OCI-LY1 (cell line): ENCODE data around the gene LAT.

Experiments used
- H2AFZ ChIP-seq: fragments of 200-600 bp; sonication (generic), shearing (Covaris generic); 2 replicates; pipeline ENCODE4 v1.6.0; 2014; ENCODE audit warnings: antibody characterized with exemption, mild to moderate bottlenecking, low read length
- H3F3A ChIP-seq: fragments of 200-600 bp; sonication (generic), shearing (Covaris generic); 2 replicates; pipeline ENCODE4 v1.6.0; 2014; ENCODE audit warnings: mild to moderate bottlenecking, antibody characterized with exemption, low read length, moderate library complexity; ENCODE audit not compliant: insufficient read depth
- H3K27ac ChIP-seq: fragments of 200-600 bp; sonication (generic); 2 replicates; pipeline ENCODE4 v1.5.1; 2014; ENCODE audit warnings: low read length, mixed run types, mild to moderate bottlenecking, low read depth; ENCODE audit not compliant: poor library complexity, severe bottlenecking
- H3K27me3 ChIP-seq: fragments of 200-600 bp; sonication (generic); 2 replicates; pipeline ENCODE4 v1.6.0; 2014; ENCODE audit warnings: antibody characterized with exemption, mild to moderate bottlenecking, low read length, moderate library complexity; ENCODE audit not compliant: insufficient read depth
- H3K36me3 ChIP-seq: fragments of 200-600 bp; sonication (generic); 2 replicates; pipeline ENCODE4 v1.6.1; 2014; ENCODE audit warnings: mild to moderate bottlenecking, antibody characterized with exemption, low read length, moderate library complexity, mixed read lengths; ENCODE audit not compliant: insufficient read depth
- H3K4me1 ChIP-seq: fragments of 200-600 bp; sonication (generic); 2 replicates; pipeline ENCODE4 v1.5.1; 2014; ENCODE audit warnings: mild to moderate bottlenecking, low read length, moderate library complexity; ENCODE audit not compliant: insufficient read depth, severe bottlenecking
- H3K4me2 ChIP-seq: fragments of 200-600 bp; sonication (generic), shearing (Covaris generic); 2 replicates; pipeline ENCODE4 v1.6.1; 2014; ENCODE audit warnings: low read length
- H3K4me3 ChIP-seq: fragments of 200-600 bp; sonication (generic); 2 replicates; pipeline ENCODE4 v1.5.1; 2014; ENCODE audit warnings: low read length, low read depth, mild to moderate bottlenecking, mixed read lengths; ENCODE audit not compliant: poor library complexity, severe bottlenecking
- H3K79me2 ChIP-seq: fragments of 200-600 bp; shearing (Covaris generic); 2 replicates; pipeline ENCODE4 v1.6.1; 2016; ENCODE audit warnings: mixed run types, low read length, mixed read lengths; ENCODE audit not compliant: insufficient read depth
- H3K9ac ChIP-seq: fragments of 200-600 bp; sonication (generic), shearing (Covaris generic); 2 replicates; pipeline ENCODE4 v1.6.1; 2014; ENCODE audit warnings: mild to moderate bottlenecking, low read length, mixed read lengths
- H3K9me2 ChIP-seq: fragments of 200-600 bp; sonication (generic), shearing (Covaris generic); 2 replicates; pipeline ENCODE4 v1.6.1; 2014; ENCODE audit warnings: low read depth, mild to moderate bottlenecking, low read length, mixed read lengths
- H3K9me3 ChIP-seq: fragments of 200-600 bp; shearing (Covaris generic); 2 replicates; pipeline ENCODE4 v1.6.1; 2014; ENCODE audit warnings: low read length, mixed read lengths
- H4K20me1 ChIP-seq: fragments of 200-600 bp; sonication (generic), shearing (Covaris generic); 2 replicates; pipeline ENCODE4 v1.6.0; 2016; ENCODE audit warnings: mild to moderate bottlenecking, low read length; ENCODE audit not compliant: insufficient read depth
- EZH2 ChIP-seq: fragments of 200-600 bp; sonication (generic), shearing (Covaris generic); IDR thresholded peaks from 2 replicates; pipeline ENCODE4 v1.8.0; 2017; ENCODE audit warnings: borderline replicate concordance, mixed run types, mild to moderate bottlenecking, antibody characterized with exemption, low read length, moderate library complexity, mixed read lengths
- TF ChIP-seq, protein P1 (sequence below): fragments of 200-600 bp; sonication (generic), shearing (Covaris generic); IDR thresholded peaks from 2 replicates; pipeline ENCODE4 v1.5.1; 2017; ENCODE audit warnings: mild to moderate bottlenecking, antibody characterized with exemption, low read length, moderate library complexity, mixed read lengths

The LAT gene

GRCh38 chr16:29024278-29024677 lies 39.4 kb downstream of the LAT start:
- Histone ChIP-seq H3K36me3 (no peaks in the 10 kb centered on the region), H3K27me3 (0 out of 2 replicates have a peak, but pooled peaks cover 3% of the 10 kb centered on the region), H4K20me1 (no peaks in the 10 kb centered on the region), H3K4me3 (no peak overlapping the region), H3K9me2 (no peaks in the 10 kb centered on the region), H3K9ac (no peak overlapping the region), H3K79me2 (no peaks in the 10 kb centered on the region), H3K9me3 (no peaks in the 10 kb centered on the region), H2AFZ (no peak overlapping the region), H3K27ac (no peak overlapping the region), H3K4me2 (no peak overlapping the region), H3K4me1 (no peaks in the 10 kb centered on the region), H3F3A (no peaks in the 10 kb centered on the region)
- TF ChIP-seq EZH2: no peak
- TF ChIP-seq, protein P1, sequence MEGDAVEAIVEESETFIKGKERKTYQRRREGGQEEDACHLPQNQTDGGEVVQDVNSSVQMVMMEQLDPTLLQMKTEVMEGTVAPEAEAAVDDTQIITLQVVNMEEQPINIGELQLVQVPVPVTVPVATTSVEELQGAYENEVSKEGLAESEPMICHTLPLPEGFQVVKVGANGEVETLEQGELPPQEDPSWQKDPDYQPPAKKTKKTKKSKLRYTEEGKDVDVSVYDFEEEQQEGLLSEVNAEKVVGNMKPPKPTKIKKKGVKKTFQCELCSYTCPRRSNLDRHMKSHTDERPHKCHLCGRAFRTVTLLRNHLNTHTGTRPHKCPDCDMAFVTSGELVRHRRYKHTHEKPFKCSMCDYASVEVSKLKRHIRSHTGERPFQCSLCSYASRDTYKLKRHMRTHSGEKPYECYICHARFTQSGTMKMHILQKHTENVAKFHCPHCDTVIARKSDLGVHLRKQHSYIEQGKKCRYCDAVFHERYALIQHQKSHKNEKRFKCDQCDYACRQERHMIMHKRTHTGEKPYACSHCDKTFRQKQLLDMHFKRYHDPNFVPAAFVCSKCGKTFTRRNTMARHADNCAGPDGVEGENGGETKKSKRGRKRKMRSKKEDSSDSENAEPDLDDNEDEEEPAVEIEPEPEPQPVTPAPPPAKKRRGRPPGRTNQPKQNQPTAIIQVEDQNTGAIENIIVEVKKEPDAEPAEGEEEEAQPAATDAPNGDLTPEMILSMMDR: no peak

DNA sequence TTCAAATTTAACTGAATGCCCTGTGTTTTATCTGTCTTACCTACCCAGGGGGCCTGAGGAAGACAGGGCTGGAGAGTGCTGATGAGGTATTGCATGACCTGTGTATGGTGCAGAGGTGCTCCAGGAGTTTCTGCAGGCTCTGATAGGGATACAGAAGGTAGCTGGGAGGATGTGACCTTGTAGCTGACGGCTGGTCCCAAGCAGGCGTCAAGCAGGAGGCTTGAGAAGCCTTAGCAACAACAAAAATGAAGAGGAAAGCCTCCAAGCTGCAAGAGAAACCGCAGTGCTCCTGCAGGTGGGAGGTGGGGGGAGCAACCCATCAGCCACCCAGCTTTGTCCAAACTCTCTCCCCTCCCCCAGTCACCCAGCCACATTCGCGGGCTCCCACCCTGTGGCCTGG lies 40.4 kb downstream of the LAT start:
- Histone ChIP-seq H3K9me2 (no peaks in the 10 kb centered on the region), H3K4me2 (no peak overlapping the region), H3K79me2 (no peaks in the 10 kb centered on the region), H3K4me1 (no peaks in the 10 kb centered on the region), H2AFZ (no peak overlapping the region), H3K9me3 (no peaks in the 10 kb centered on the region), H3F3A (no peaks in the 10 kb centered on the region), H3K9ac (no peak overlapping the region), H3K4me3 (no peak overlapping the region), H3K27me3 (0 out of 2 replicates have a peak, but pooled peaks cover under 1% of the 10 kb centered on the region), H3K36me3 (no peaks in the 10 kb centered on the region), H4K20me1 (no peaks in the 10 kb centered on the region), H3K27ac (no peak overlapping the region)
- TF ChIP-seq EZH2: no peak
- TF ChIP-seq, protein P1: no peak

- no peaks in the 10 kb centered on the region for H3F3A ChIP-seq
- no peaks in the 10 kb centered on the region for H3K4me1 ChIP-seq
- H3K79me2 ChIP-seq: no peaks in the 10 kb centered on the region
- H3K4me3 ChIP-seq: no peak overlapping the region
- no peak overlapping the region for H3K9ac ChIP-seq
- H3K36me3 ChIP-seq: no peaks in the 10 kb centered on the region
- H3K27ac ChIP-seq: no peak overlapping the region
- no peaks in the 10 kb centered on the region for H3K27me3 ChIP-seq
- H3K9me3 ChIP-seq: no peaks in the 10 kb centered on the region
- H3K9me2 ChIP-seq: no peaks in the 10 kb centered on the region
- H4K20me1 ChIP-seq: no peaks in the 10 kb centered on the region
- H3K4me2 ChIP-seq: no peak overlapping the region
- H2AFZ ChIP-seq: no peak overlapping the region
- no peak for TF ChIP-seq EZH2
- TF ChIP-seq, protein P1: no peak
Measured at GRCh38 chr16:29025735-29026134, 40.9 kb downstream of the LAT start.
